Peyer's patch (tissue), 4 donors: ENCODE measurements around the gene HCFC2. TPM values are rescaled to one million over a fixed set of nuclear protein-coding genes. Genes with fewer than 3 reads are reported as not detected.

Source experiments
- DNase-seq, 3 donors: peaks; one replicate each; pipeline ENCODE4 v3.0.0-alpha.2; 2017 to 2019
- H3K27ac ChIP-seq, 4 donors: fragments of 200-600 bp; sonication (generic); one replicate each; pipeline ENCODE4 v1.5.1; 2016 to 2019
- H3K27me3 ChIP-seq, 2 donors: fragments of 200-600 bp; sonication (generic); one replicate each; pipeline ENCODE4 v1.5.1; 2019
- H3K36me3 ChIP-seq, 3 donors: fragments of 200-600 bp; sonication (generic); one replicate each; pipeline ENCODE4 v1.5.1; 2016 to 2019
- H3K4me1 ChIP-seq, 4 donors: fragments of 200-600 bp; sonication (generic); one replicate each; pipeline ENCODE4 v1.5.1; 2016 to 2019
- H3K4me3 ChIP-seq, 4 donors: fragments of 200-600 bp; sonication (generic); 1 replicate in 3 of 4; 2 replicates in 1 of 4; pipeline ENCODE4 v1.5.1; 2016 to 2019; ENCODE audit warnings: mild to moderate bottlenecking in 1 of 4
- H3K9me3 ChIP-seq, 4 donors: fragments of 200-600 bp; sonication (generic); one replicate each; pipeline ENCODE4 v1.5.1; 2016 to 2019; ENCODE audit warnings: mild to moderate bottlenecking in 1 of 4
- CTCF ChIP-seq, 6 experiments: fragments of 450-650 bp in 4 of 6; fragments of 200-600 bp in 2 of 6; sonication (generic) in 1 of 6; IDR thresholded peaks; one replicate each; pipeline ENCODE4 v1.5.1; 2017 to 2019; ENCODE audit warnings: antibody characterized with exemption in 6 of 6, mild to moderate bottlenecking in 3 of 6, moderate library complexity in 1 of 6
- POLR2A ChIP-seq, 2 donors: fragments of 450-650 bp; IDR thresholded peaks; one replicate each; pipeline ENCODE4 v1.5.1; 2017; ENCODE audit warnings: antibody characterized with exemption in 2 of 2, mild to moderate bottlenecking in 2 of 2, moderate library complexity in 2 of 2
- total RNA-seq, 4 donors: library from RNA; depleted of rRNA; stranded (reverse); fragments of >200 nt; gene quantifications; one replicate each; pipeline ENCODE4 v1.1.0, GENCODE V29; 2016

Gene HCFC2
- total RNA-seq, 4 donors from 2014 or later, result 16.0 to 34.3 (median 20.3) TPM

GRCh38 chr12:104133321-104133720 is 69.0 kb downstream of the HCFC2 start:
- no peak overlapping the region for H3K4me3 ChIP-seq
- DNase-seq, result no peak
- no peaks in the 10 kb centered on the region for H3K27me3 ChIP-seq
- no peak overlapping the region for H3K27ac ChIP-seq
- H3K9me3 ChIP-seq, result no peaks in the 10 kb centered on the region
- peaks cover 0 to 21% (median 0%) of the 10 kb centered on the region in 3 donors for H3K36me3 ChIP-seq
- peaks cover 0 to 22% (median 8%) of the 10 kb centered on the region in 4 donors for H3K4me1 ChIP-seq
- no peak for TF ChIP-seq CTCF (IDR thresholded peaks at IDR 0.05)
- no peak for TF ChIP-seq POLR2A (IDR thresholded peaks at IDR 0.05)

GRCh38 chr12:104133866-104134265 is 69.5 kb downstream of the HCFC2 start:
- no peak for DNase-seq
- Histone ChIP-seq H3K9me3 (no peaks in the 10 kb centered on the region), H3K36me3 (peaks cover 0 to 15% (median 0%) of the 10 kb centered on the region in 3 donors), H3K27me3 (no peaks in the 10 kb centered on the region), H3K4me1 (peaks cover 0 to 26% (median 8%) of the 10 kb centered on the region in 4 donors), H3K4me3 (no peak overlapping the region), H3K27ac (no peak overlapping the region)
- no peak for TF ChIP-seq CTCF (IDR thresholded peaks at IDR 0.05)
- no peak for TF ChIP-seq POLR2A (IDR thresholded peaks at IDR 0.05)

- Histone ChIP-seq H3K4me1 (peaks cover 0 to 26% (median 8%) of the 10 kb centered on the region in 4 donors), H3K9me3 (no peaks in the 10 kb centered on the region), H3K27ac (no peak overlapping the region), H3K27me3 (no peaks in the 10 kb centered on the region), H3K4me3 (no peak overlapping the region), H3K36me3 (peaks cover 0 to 9% (median 0%) of the 10 kb centered on the region in 3 donors)
- TF ChIP-seq CTCF (IDR thresholded peaks at IDR 0.05) (no peak), POLR2A (IDR thresholded peaks at IDR 0.05) (no peak)
- DNase-seq, result no peak
Measured at GRCh38 chr12:104134882-104135281, 70.6 kb downstream of the HCFC2 start.

- H3K4me1 ChIP-seq, result peaks cover 0 to 26% (median 8%) of the 10 kb centered on the region in 4 donors
- peaks cover 0 to 9% (median 0%) of the 10 kb centered on the region in 3 donors for H3K36me3 ChIP-seq
- TF ChIP-seq CTCF (IDR thresholded peaks at IDR 0.05), result no peak
- TF ChIP-seq POLR2A (IDR thresholded peaks at IDR 0.05), result no peak
- peak overlapping the region; percentile 77 to 89 (median 81) for H3K4me3 ChIP-seq
- H3K27me3 ChIP-seq, result no peaks in the 10 kb centered on the region
- DNase-seq, result no peak
- no peaks in the 10 kb centered on the region for H3K9me3 ChIP-seq
- H3K27ac ChIP-seq, result peak overlapping the region in 1 of 4 donors; percentile 89
Measured at GRCh38 chr12:104136577-104136976, 72.2 kb downstream of the HCFC2 start.

- Histone ChIP-seq H3K4me3 (peak overlapping the region; percentile 77 to 89 (median 81)), H3K27ac (peak overlapping the region; percentile 86 to 97 (median 88)), H3K9me3 (no peaks in the 10 kb centered on the region), H3K4me1 (peaks cover 0 to 20% (median 8%) of the 10 kb centered on the region in 4 donors), H3K27me3 (no peaks in the 10 kb centered on the region), H3K36me3 (peaks cover 0 to 8% (median 0%) of the 10 kb centered on the region in 3 donors)
- TF ChIP-seq CTCF (IDR thresholded peaks at IDR 0.05), result no peak
- TF ChIP-seq POLR2A (IDR thresholded peaks at IDR 0.05), result no peak
- DNase-seq, result peak; percentile 28 to 67 (median 61)
Measured at GRCh38 chr12:104137001-104137901, 72.9 kb downstream of the HCFC2 start.
